ENCODE data around the gene BTBD16. TPM values are rescaled to one million over a fixed set of nuclear protein-coding genes. Genes with fewer than 3 reads are reported as not detected.

Gene BTBD16
- total RNA-seq, 1 donor from 2014 or later = not detected

DNA sequence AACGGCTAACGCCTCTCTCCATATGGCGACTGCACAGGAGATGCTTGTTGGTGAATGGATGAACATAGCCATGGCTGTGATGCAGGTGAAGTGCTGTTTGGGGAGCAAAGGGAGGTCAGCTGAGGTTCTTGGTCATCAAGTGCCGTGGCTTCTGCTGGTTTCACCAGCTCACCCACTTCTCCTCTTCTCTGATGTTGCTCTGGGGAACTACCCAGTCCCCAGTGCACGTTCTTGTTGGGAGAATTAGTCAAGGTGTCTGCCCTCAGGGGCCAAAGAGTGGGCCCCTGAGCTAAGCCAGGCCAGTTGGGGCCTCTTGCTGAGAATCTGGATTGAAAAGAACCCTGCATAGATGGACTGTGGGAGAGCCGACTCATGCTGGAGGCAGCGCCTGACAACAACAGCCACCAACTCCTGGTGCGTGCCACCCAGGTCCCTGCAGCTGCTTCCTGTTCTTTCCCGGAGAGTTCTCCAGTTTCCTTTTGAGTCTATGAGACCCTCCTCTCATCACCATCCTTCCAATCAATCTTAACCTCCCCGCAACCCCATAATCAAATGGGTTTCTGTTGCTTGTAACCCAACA lies 3.0 kb downstream of the BTBD16 start:
- intact Hi-C loops (cut with micrococcal nuclease) = no loop called here

DNA sequence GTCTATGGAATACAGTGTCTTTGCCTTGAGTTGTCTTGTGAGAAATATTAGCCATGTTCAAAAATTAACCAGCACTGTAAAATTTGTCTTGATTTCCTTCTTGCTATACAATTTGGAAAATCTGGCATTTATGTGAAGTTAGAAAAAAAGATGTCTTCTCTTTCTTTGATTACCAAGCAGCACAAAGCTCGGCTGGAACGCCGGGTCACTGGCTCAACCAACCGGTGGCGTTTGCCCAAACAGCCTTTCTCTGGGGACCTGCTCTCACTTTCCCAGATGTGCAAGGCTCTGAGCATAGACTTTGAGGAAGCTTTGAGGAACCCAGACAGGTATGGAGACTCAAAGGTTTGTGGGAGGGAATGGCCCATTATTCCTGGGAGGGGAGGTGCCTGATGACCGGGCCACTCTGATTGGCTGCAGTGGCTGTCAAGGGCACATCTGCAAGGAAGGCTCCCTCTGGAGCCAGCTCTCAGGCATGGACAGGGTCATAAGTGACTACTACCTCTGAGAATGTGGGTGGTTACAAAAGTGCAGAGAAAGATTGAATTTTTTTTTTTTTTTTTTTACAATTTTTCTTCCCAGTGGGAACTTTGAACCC lies 5.6 kb downstream of the BTBD16 start:
- intact Hi-C loops (cut with micrococcal nuclease) = no loop called here

DNA sequence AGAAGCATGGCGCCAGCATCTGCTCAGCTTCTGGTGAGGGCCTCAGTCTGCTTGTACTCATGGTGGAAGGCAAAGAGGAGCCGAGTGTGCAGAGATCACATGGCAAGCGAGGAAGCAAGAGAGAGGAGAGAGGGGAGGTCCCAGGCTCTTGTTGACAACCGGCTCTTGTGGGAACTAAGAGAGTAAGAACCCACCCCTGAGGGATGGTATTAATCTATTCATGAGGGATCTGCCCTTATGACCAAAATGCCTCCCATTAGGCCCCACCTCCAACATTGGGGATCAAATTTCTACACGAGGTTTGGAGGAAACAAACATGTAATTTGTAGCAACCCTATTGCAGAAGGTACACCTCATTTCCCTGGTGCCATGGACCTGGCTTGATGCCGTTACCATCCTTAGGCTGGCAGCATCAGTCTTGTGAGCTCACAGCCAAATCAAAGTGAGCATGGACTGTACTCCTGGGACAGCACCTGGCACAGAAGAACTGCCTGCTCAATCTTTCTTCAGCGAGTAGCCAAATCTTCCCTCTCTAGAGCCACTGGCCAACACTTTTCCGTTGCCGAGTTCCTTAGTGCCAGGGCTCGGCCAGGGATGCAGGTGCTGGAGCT lies 6.5 kb downstream of the BTBD16 start:
- intact Hi-C loops (cut with micrococcal nuclease) = no loop called here

DNA sequence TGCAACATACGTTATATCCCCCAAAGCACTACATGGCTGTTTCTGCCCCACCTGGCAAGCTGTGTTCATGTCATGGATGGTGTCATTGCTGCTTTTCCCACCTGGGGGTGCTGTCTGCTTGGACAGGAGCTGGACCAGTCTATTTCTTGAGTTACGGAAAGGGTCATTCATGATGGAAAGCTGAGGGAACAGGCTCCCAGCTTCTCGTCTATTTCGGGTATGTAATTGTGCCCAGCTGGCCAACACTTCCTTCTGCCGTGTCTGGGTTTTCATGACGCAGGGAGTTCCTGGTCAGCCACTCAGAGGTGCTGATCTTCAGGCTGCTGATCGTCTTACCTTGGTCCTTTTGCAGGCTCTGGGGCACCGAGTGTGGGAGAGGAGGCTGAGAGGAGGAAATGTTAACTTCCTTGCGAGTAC lies 8.6 kb downstream of the BTBD16 start:
- intact Hi-C loops (cut with micrococcal nuclease) = no loop called here

DNA sequence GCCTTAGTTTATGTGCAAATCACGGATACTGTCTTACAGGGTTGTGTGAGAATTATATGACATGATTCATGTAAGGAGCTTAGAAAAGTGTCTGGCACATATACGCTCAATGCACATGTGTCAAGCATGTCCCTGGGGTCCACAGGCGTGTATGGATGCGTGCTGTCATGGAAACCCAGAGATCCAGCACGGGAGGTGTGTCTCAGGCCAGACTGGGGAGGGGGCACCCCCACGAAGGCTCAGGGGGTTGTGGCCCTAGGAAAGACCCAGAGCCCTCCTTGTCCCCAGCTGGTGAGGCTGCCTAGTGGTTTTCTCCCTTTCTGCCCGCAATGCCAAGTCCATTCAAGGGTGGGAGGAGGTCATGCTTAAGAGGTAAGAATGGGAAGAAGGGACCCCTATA lies 9.1 kb downstream of the BTBD16 start:
- intact Hi-C loops (cut with micrococcal nuclease) = no loop called here

DNA sequence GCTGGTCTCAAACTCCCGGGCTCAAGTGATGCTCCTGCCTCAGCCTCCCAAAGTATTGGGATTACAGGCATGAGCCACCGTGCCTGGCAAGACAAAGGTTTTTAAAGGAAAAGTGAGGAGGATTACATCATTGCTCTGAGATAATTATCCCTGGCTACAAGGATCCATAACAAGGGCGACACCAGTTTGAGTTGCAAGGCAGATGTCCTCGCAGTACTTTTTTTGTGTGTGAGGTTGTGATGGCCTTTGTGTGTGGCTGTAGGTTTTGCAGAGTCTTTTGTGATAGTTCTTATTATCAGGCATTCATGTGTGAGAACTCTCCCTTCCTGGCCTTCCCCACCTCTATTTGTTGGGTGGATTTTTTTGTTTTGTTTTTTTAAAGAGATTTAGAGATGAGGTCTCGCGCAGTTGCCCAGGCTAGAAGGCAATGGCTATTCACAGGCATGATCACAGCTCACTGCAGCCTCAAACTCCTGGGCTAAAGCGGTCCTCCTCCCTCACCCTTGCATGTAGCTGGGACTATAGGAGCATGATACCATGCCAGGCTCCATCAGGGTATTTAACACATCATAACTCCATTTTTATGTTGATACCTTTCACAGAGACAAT lies 10.0 kb downstream of the BTBD16 start:
- intact Hi-C loops (cut with micrococcal nuclease) = no loop called here

DNA sequence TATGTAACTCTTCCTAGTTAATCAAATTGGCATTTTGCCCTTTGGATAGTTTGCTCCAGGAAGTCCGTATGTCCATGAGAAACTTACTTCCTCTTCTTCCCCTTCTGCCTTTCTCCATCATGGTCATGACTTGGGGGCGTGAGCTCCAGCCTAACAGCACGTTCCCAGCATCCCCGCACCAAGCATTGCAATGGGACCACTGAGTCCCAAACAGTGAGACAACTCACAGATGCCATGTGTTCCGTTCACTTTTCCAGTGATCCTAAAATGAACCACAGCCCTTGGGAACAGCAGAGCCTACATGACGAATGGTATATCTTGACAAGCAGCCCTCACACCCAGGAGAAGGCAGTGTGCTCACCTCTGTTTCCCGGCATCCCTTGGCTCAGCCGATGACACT lies 10.7 kb downstream of the BTBD16 start:
- intact Hi-C loops (cut with micrococcal nuclease) = no loop called here

DNA sequence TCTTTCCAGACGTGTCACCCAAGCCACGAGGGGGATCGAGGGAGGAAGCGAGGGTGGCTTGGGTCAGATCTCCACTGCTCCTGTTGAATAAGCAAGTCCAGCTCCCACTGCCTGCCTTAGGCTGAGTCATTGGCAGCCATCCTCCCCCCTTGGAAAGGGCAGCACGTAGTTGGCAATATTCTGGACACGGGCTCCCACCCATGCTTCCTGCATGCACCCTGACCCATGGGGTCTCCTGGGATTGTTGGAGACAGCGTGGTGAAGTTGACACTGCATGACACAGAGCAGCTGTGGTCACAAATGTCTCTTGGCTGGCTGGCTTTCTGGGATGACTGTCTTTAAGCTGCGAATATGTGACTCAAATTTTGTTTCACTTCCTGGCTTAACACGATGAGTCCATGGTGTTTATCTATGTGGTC lies 11.2 kb downstream of the BTBD16 start:
- intact Hi-C loops (cut with micrococcal nuclease) = no loop called here

DNA sequence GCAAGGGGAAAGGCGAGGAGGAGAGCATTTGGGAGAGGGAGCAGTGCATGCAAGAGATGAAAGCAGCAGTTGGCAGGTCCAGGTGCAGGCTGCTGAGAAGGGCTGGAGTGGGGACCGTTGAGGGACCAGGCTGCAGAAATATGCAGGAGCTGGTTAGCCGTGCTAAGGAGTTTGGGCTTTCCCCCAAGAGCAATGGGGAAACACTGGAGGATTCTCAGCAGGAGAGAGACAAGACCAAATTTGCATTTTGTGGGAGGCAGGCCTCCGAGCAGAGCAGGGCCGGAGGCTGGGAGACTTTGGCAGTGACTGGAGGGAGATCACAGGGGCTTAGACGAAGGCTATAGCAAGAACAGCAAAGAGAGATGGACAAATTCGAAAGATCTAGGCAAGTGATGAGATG lies 11.8 kb downstream of the BTBD16 start:
- intact Hi-C loops (cut with micrococcal nuclease) = no loop called here

DNA sequence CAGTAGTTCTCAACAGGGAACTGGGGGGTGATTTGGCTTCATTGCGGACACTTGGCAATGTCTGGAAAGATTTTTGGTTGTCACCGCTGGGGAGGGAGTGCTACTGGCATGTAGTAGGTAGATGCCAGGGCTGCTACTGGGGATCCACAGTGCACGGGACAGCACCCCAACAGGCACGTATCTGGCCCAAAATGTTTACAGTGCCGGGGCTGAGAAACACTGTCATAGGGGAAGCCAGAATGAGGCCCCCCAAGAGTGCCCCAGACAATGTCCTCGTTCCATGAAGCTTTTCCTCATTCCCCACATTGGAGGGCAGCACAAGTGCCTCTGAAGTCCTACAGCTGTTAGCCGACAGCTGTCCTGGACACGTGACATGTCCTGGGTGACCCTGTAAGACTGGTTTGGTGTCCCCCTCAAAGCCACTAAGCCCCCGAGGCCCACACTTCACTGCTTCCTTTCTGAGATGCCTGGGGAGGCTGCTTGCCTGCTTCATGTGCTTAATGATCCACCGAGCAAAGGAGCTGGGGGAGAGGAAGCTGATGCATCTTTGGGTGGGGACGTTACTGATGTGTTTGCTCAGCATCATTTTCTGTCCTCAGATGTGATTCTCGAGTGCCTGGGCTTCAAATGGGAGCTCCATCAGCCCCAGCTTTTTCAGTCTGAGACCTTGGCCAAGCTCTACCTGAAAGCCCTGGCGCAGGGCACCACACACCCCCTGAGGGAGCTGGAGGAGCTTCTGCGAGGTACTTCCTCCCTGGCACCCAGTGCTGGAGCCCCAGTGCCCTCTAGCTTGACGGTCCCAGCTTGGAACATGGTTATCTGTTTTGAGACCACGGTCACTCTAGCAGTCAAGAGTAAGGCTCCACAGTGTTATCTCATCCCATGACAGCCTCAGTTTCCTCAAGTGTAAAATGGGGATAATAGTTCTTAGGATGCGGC lies 14.7 kb downstream of the BTBD16 start:
- intact Hi-C loops (cut with micrococcal nuclease) = no loop called here

DNA sequence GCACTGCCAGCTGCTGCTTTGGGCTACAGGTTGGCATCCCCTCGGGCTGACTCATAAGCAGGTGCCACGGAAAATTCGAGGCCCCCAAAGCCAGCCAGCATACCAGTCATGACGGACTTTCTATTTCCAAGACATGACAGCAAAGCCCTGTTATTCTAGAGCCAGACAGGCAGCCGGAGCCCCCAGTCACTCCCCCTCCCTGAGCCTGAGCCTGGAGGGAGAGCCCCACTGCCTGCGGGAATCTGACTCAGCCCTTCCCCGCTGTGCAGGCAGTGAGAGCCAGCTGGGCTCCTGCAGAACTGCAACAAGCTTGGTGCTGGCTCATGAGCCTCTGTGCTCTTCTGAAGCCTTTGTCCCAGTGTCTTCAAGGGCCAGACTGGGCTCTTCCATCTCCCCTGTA lies 15.8 kb downstream of the BTBD16 start:
- intact Hi-C loops (cut with micrococcal nuclease) = no loop called here

DNA sequence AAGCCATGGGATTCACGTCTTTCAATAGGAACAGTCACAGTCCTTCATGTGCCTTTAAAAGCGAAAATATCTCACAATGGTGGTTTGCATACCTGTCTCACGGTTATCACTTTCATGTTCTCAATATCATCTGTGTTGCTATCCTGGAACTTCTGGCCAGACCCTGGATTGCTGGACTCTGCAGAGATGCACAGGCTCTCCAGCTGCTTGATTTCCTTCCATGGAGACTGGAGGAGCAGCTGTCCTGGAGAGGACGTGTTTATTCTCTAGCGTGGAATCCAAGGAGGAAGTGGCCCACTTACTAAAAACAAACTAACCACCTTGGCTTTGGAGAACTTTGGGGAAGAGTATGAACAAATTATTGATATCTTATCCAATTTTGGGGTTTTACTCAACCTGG lies 16.5 kb downstream of the BTBD16 start:
- intact Hi-C loops (cut with micrococcal nuclease) = no loop called here

DNA sequence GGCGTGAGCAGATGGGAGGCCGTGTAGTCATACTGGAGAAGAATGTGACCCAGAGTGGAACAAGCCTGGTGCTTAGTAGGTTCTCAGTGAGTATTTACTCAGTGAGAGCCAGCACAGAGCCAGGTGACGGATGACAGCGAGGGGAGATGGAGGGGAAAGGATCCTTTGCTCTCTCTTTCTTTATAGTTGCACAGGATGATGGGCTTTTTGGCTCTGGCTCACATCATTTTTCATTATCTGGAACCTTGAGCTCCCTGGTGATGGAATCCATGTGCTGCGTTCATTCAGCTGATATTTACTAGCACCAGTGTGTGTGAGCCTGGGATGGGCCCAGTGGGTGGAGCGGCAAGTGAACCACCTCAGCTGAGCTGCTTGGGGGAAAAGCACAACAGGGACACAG lies 17.2 kb downstream of the BTBD16 start:
- intact Hi-C loops (cut with micrococcal nuclease) = no loop called here

DNA sequence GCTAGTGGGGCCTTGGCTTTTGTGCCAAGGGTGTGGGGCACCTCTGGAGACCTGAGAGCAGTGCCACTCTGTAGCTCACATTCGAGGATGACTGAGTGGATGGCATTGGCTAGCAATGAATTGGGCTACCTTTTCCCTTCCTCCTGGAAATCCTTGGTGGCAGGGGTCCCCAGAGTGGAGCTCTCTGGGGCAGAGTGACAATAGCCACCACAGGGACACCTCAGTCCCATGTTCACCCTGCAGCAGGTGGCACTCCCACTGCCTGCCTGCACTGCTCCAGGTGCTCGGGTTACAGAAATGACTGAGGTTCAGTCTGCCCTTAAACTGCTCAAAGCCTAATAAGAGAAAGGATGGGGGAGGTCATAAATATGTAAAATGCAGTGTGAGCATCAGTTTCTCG lies 17.8 kb downstream of the BTBD16 start:
- intact Hi-C loops (cut with micrococcal nuclease) = no loop called here

DNA sequence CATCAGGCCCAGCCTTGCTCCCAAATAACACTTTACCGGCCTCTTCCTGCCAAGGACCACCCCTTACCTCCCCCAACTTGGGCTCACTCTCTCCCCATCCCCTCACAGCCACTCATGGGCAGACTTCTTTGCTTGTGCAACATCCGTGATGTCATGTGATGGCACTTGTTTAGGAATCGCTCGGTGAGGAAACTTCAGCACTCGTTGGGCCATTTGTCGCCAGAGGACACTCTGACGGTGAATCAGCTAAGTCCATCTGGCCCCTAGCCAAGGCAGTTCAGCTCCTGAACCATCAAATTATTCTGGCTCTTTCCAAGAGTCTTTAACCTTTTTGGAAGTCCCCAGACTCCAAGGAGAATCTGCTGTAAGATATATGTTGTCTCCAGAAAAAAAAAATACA lies 19.2 kb downstream of the BTBD16 start:
- intact Hi-C loops (cut with micrococcal nuclease) = no loop called here

DNA sequence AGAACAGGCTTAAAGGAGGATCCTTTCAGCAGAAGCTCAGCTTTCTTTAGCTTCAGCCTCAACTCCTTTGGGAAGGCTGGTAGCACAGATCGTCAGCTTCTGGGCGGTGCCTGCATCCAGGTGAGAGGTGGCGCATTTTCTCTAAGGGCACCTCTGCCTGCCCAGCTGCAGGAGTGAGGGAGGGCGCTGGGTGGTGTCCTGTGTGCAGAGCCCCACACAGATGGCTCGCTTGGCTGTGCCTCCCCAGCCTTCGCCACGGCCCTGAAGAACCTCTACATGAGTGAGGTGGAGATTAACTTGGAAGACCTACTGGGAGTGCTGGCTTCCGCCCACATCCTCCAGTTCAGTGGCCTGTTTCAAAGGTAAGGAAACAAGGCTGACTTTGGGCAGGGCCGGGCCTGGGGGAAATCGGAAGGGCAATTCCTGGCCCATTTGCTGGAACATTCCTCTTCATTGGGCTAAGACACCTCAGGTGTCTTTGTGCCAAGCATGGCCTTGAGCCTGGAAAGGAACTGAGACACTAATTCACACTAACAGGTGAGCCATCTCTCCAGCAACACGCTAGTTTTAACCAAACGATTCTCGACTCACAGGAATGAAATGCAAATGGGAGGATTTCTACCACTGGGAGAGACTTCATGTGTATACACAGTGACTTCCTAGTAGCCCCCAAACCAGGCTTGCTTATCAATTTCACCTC lies 19.9 kb downstream of the BTBD16 start:
- intact Hi-C loops (cut with micrococcal nuclease) = no loop called here

DNA sequence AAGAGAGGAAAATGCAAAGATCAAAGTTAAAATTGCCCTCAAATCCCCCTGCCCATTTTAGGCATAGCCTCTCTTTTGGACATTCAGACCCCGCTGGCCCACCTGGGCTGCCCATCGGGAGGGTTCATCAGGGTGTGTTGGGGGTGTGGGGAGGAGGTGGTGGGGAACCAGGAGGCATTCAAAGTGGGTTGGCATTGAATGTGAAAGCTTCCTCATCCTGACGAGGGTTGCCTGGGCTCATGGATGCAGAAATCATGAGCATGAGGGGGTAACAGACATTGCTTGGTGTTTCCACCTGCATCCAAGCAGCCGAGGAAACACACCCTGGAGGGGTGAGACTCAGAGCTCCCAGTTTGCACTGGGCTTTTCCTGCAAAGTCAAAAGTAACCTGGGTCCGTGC lies 20.6 kb downstream of the BTBD16 start:
- intact Hi-C loops (cut with micrococcal nuclease) = no loop called here

DNA sequence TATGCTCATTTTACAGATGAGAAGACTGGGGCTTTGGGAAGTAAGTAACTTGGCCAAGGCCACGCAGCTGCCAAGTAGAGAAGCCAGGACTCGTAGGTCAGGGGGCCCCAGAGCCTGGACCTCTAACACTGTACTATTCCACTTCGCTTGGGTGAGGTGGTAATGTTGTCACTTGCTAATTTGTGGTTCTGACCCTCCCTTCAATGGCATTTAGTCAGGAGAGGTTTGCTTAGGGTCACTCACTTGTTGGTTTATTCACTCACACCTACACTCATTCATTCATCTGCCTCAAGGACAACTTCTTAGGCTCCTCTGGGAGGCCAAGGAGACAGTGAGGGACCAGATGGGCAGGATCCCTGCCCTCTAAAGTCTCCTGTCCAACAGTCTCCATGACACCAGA lies 21.3 kb downstream of the BTBD16 start:
- intact Hi-C loops (cut with micrococcal nuclease) = no loop called here

DNA sequence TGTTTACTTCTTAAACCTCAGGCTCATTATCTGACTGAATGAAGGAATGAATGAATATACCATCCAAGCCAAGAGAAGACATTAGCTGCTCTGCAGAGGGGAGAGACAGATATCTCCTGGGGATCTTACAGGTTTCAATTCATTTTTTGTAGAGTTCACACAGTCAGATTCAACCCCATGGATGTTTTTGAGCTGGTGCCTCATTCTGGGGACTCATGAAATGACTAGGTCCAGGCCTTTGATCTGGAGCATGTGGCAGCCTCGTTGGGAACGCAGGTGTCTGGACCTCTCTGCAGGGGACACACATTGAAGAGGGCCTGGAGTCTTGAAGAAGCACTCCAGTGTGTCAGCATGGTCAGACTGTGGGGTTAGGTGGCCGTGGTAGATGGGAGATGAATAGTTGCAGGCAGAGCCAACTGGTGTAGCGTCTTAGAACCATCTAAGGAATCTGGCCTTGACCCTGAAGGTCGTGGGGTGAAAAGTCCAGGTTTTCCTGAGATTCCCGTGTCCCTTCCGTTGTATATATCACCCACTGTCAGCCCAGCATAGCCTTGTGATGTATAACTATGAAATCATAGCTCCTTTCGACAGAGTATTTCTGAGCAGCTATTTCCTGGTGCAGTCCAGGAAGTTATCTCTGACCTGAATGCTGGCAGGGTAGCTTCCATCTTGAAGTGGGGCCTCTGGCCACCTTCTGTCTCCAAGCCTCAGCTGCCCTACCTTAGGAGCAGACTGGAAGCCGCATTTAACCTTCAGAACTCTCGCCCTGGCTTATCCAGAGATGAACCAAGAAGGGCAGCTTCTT lies 22.3 kb downstream of the BTBD16 start:
- intact Hi-C loops (cut with micrococcal nuclease) = no loop called here

DNA sequence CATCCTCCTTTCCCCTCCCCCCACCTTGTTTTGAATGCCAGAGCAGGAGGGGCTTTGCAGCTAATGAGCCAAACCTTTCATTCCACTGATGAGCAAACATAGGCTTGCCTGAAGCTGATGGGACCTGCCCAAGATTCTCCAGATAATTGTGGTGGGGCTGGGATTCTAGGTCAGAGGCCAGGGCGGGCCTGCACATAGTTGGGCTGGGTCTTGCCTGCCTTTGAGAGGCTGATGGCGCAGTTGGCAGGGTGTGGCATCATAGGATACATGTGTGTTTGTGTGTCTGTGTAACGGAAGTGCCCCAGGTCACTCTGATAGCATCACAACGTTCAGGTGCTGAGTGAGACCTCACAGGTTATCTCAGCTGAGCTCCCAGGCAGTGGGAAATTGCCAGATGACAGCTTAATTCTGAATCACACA lies 22.9 kb downstream of the BTBD16 start:
- intact Hi-C loops (cut with micrococcal nuclease) = no loop called here
